ENCODE measurements around the gene SLC16A7.

DNA sequence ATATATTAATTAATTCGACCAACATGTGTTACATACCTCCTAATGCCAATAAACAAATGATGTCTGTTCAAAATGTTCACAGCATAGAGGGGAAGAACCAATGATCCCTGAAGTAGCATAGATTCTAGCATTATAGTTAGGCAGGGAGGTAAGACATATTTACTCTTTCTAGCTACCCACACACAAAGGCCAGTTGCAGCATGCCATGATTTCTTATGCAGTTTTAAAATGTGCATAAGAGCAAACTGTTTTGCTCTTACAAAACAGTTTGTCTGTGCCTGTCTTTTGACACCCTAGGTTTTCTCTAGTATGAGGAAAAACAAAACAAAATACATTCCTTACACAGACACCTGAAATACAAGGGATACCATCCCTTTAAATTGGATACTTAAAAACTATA is 61.9 kb downstream of the SLC16A7 start:
- no peak for TF ChIP-seq EZH2 (IDR thresholded peaks at IDR 0.05)
- TF ChIP-seq POLR2AphosphoS5 (IDR thresholded peaks at IDR 0.05; ENCODE audit: borderline replicate concordance, low read depth, low read length): no peak
- no peak for TF ChIP-seq FOXP2 (optimal IDR thresholded peaks at IDR 0.05; ENCODE audit: control extremely low read depth, extremely low read length, insufficient read depth)
